ENCODE measurements around the gene PDS5B.

- no peak for TF ChIP-seq YY1 (IDR thresholded peaks at IDR 0.05; ENCODE audit: low read depth, low read length)
- no peak for TF ChIP-seq NBN (IDR thresholded peaks at IDR 0.05)
- no peak for TF ChIP-seq E2F4 (IDR thresholded peaks at IDR 0.05; ENCODE audit: low read depth, low read length)
- TF ChIP-seq, protein P1, sequence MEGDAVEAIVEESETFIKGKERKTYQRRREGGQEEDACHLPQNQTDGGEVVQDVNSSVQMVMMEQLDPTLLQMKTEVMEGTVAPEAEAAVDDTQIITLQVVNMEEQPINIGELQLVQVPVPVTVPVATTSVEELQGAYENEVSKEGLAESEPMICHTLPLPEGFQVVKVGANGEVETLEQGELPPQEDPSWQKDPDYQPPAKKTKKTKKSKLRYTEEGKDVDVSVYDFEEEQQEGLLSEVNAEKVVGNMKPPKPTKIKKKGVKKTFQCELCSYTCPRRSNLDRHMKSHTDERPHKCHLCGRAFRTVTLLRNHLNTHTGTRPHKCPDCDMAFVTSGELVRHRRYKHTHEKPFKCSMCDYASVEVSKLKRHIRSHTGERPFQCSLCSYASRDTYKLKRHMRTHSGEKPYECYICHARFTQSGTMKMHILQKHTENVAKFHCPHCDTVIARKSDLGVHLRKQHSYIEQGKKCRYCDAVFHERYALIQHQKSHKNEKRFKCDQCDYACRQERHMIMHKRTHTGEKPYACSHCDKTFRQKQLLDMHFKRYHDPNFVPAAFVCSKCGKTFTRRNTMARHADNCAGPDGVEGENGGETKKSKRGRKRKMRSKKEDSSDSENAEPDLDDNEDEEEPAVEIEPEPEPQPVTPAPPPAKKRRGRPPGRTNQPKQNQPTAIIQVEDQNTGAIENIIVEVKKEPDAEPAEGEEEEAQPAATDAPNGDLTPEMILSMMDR (IDR thresholded peaks at IDR 0.05 in 2 of 3, conservative IDR thresholded peaks at IDR 0.05 in 1 of 3; ENCODE audit: control insufficient read depth in 2 of 3, extremely low read depth in 1 of 3, insufficient read depth in 1 of 3, low read depth in 3 of 3, low read length in 3 of 3): no peak
- TF ChIP-seq FOS (IDR thresholded peaks at IDR 0.05; ENCODE audit: borderline replicate concordance, extremely low read depth, insufficient read length): no peak
- TF ChIP-seq RAD21 (IDR thresholded peaks at IDR 0.05; ENCODE audit: insufficient read depth, low read depth, low read length): no peak
- TF ChIP-seq ZNF217 (IDR thresholded peaks at IDR 0.05): no peak
- TF ChIP-seq NFXL1 (IDR thresholded peaks at IDR 0.05; ENCODE audit: borderline replicate concordance): no peak
- no peak for TF ChIP-seq RAD51 (IDR thresholded peaks at IDR 0.05)
- TF ChIP-seq, protein P2, sequence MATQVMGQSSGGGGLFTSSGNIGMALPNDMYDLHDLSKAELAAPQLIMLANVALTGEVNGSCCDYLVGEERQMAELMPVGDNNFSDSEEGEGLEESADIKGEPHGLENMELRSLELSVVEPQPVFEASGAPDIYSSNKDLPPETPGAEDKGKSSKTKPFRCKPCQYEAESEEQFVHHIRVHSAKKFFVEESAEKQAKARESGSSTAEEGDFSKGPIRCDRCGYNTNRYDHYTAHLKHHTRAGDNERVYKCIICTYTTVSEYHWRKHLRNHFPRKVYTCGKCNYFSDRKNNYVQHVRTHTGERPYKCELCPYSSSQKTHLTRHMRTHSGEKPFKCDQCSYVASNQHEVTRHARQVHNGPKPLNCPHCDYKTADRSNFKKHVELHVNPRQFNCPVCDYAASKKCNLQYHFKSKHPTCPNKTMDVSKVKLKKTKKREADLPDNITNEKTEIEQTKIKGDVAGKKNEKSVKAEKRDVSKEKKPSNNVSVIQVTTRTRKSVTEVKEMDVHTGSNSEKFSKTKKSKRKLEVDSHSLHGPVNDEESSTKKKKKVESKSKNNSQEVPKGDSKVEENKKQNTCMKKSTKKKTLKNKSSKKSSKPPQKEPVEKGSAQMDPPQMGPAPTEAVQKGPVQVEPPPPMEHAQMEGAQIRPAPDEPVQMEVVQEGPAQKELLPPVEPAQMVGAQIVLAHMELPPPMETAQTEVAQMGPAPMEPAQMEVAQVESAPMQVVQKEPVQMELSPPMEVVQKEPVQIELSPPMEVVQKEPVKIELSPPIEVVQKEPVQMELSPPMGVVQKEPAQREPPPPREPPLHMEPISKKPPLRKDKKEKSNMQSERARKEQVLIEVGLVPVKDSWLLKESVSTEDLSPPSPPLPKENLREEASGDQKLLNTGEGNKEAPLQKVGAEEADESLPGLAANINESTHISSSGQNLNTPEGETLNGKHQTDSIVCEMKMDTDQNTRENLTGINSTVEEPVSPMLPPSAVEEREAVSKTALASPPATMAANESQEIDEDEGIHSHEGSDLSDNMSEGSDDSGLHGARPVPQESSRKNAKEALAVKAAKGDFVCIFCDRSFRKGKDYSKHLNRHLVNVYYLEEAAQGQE (IDR thresholded peaks at IDR 0.05; ENCODE audit: low read depth, low read length): no peak
- TF ChIP-seq ATF7 (IDR thresholded peaks at IDR 0.05; ENCODE audit: low read depth): no peak
- TF ChIP-seq ZBED1 (IDR thresholded peaks at IDR 0.05; ENCODE audit: borderline replicate concordance): no peak
- TF ChIP-seq SMC3 (IDR thresholded peaks at IDR 0.05; ENCODE audit: borderline replicate concordance, low read length): no peak
Measured at GRCh38 chr13:32723987-32724386, 137.7 kb downstream of the PDS5B start.

Data from GM12878 (cell line).